Kidney epithelial cell (primary cell): ENCODE measurements around the gene KCNJ3. TPM values are rescaled to one million over a fixed set of nuclear protein-coding genes. Genes with fewer than 3 reads are reported as not detected.

Source experiments
- DNase-seq: peaks from one replicate; pipeline ENCODE4 v3.0.0-alpha.2; 2010; ENCODE audit warnings: low read depth
- H3K27me3 ChIP-seq: 2 replicates; pipeline ENCODE4 v1.6.0; 2011; ENCODE audit warnings: low read length; ENCODE audit not compliant: control insufficient read depth, insufficient read depth
- H3K36me3 ChIP-seq: 2 replicates; pipeline ENCODE4 v1.5.1; 2011; ENCODE audit warnings: low read length; ENCODE audit not compliant: control insufficient read depth, insufficient read depth
- H3K4me3 ChIP-seq: 2 replicates; pipeline ENCODE4 v1.5.1; 2011; ENCODE audit warnings: low read depth, mild to moderate bottlenecking, control low read depth, low read length
- CTCF ChIP-seq: IDR thresholded peaks from 2 replicates; pipeline ENCODE4 v1.5.1; 2011; ENCODE audit warnings: mild to moderate bottlenecking, moderate library complexity, low read length, control low read depth, inconsistent platforms; ENCODE audit not compliant: insufficient read depth, poor library complexity, severe bottlenecking
- total RNA-seq: library from RNA; depleted of rRNA; stranded (reverse); fragments of >200 nt; gene quantifications from 2 replicates; pipeline ENCODE4 v1.2.3, GENCODE V29; 2015

Gene KCNJ3
- total RNA-seq, 1 donor from 2014 or later = not detected

- H3K4me3 ChIP-seq = no peak overlapping the region
- H3K36me3 ChIP-seq = no peaks in the 10 kb centered on the region
- DNase-seq = no peak
- H3K27me3 ChIP-seq = no peaks in the 10 kb centered on the region
- TF ChIP-seq CTCF = no peak
Observed at GRCh38 chr2:154882725-154883124, 184.2 kb downstream of the KCNJ3 start.

- no peak overlapping the region for H3K4me3 ChIP-seq
- no peak for DNase-seq
- no peaks in the 10 kb centered on the region for H3K27me3 ChIP-seq
- no peak for TF ChIP-seq CTCF
- no peaks in the 10 kb centered on the region for H3K36me3 ChIP-seq
Observed at GRCh38 chr2:154886316-154886715, 187.8 kb downstream of the KCNJ3 start.

- TF ChIP-seq CTCF = no peak
- H3K27me3 ChIP-seq = no peaks in the 10 kb centered on the region
- DNase-seq = no peak
- H3K36me3 ChIP-seq = no peaks in the 10 kb centered on the region
- H3K4me3 ChIP-seq = no peak overlapping the region
Observed at GRCh38 chr2:154898269-154898668, 199.8 kb downstream of the KCNJ3 start.

GRCh38 chr2:154901063-154901462 lies 202.6 kb downstream of the KCNJ3 start:
- TF ChIP-seq CTCF = no peak
- no peaks in the 10 kb centered on the region for H3K27me3 ChIP-seq
- no peaks in the 10 kb centered on the region for H3K36me3 ChIP-seq
- DNase-seq = no peak
- H3K4me3 ChIP-seq = no peak overlapping the region
